HG03060 (cell line): ENCODE measurements around the gene MTA1.

Experiments
- ATAC-seq: cut with Tn5 transposase; IDR thresholded peaks from one replicate; pipeline ENCODE4 v1.9.1; 2021; ENCODE audit warnings: low read depth, moderate number of reproducible peaks; ENCODE audit not compliant: unreplicated experiment

The MTA1 gene

DNA sequence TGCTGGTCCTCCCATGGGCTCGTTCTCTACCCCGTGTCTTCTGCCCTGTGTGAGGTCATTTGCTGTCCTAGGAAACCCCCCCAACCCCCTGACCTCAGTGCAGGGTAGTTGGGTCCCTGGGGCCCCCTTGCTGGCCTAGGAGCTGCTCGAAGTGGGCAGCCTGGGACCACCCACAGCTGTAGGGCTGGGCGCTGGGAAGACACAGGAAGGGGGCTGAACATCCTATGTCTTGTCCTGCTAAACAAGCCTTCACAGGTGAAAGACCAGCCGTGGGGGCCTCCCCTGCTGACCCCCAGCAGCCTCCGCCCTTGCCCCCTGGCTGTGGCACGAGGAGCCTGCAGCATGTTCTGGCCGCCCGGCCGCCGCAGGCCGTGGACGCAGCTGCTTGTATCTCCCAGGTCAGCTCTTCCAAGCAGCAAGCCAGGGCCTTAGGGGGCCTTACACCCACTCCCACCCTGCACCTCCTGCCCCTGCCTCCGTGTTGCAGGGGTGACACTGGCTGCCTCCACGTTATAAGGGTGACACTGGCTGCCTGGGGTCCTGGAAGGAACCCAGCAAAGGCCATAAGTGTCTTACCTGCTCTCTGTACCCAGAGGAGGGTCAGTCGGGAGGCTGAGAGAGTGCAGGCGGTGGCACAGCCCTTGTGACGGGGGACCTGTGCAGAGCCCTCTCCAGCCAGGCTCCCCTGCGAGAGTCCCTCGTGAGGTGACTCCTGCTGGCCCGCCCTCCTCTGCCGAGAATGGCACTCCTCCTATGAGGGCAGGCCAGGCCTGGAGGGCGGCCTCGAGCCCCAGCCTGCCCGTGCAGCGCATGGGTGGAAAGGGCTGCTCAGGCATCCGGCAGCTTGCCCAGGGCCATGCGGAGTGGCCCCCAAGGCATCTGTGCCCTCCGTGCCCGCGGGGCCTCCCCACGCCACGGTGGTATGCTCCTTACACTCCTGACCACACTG, 32.8 kb upstream of the MTA1 start:
- no peak for ATAC-seq

DNA sequence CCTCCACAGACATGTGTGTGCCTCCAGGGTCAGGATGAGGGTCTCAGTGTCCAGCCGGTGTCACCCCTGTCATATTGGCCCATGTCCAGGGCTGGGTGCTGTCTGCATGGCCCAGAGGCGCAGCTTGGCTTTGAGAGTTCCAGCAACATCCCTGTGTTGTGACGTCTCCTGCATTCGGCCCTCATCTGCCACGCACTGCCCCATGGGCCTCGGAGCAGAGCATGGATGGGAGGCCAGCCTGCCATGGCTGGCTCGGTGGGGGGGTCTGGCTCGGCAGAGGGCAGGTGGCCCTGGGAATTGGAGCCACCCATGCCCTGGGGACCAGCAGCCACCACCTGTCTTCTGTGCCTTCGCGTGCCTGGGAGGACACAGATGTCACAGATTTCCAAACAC, 32.1 kb upstream of the MTA1 start:
- ATAC-seq, result no peak

DNA sequence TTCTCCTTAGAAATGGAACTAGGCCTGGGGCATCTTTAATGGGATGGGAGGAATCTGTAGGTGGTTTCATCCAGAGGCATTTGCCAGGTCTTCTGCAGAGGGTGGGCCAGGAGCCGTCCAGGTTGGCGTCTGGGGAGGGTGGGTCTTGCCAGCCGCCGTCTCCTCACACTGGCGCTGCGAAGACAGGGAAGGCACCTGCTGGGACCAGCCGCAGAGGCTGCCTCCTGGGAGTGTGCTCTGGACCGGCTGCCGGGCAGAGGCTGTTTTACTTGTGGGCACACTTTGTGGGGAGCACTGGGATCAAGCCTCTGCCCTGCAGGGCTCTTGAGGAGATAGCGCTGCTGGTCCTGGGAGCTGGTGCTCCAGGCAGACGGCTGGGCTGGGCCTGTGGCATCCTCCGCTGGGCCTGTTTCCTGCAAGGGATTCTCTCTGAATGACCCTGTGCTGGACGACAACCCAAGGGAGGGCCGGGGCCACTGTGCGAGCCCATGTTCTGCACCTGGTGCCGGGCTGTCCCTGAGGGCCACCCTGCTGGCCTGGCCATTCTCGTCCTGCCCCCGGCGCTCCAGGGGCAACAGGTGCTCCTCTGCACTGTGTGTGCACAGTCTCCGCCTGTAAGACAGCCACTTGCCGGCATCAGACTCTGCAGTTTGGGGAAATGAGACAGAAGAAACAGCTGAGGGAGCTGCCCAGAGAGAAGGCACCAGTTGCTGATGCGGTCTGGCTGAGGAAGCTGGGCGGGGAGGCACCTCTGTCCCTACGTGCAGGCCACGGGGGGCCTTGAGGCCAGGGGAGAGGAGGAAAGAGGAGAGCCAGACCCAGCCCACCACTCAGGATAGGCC, 31.3 kb upstream of the MTA1 start:
- ATAC-seq, result no peak

DNA sequence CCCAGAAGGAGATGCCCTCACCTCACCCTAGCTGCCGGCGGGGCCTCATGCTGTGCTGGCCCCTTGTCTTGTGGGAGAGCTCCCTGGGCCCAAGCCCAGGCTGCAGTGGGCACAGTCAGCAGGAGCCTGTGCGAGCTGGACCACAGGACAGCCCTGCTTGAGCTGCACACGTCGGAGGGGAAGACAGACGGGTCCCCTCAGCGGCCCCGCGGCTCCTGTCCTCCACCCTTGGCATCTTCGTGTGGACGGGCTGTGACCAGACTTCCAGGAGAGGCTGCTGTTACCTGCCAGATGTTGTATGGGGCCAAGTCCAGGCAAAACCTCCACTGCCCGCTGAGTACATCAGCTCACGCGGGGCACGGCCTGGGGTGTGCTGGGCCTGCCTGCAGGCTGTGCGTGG, 30.7 kb upstream of the MTA1 start:
- no peak for ATAC-seq

DNA sequence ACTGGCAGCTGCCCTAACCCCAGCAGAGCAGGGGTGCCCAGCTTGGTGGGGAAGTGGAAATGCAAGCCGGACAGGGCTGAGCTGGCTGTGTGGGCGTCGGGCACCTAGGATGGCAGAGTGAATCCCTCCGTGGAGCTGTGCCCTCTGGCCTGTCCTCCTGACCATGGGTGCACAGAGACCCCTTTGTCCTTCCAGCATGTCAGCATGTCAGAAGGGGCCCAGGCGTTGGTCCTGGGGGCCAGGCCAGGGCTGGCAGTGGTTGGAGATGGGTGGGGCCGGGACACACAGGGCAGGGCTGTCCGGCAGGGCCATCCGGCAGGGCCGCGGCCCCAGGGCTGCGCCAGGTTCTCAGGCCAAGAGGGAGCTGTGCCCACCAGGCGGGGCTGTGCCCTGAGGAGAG, 30.1 kb upstream of the MTA1 start:
- ATAC-seq, result no peak

DNA sequence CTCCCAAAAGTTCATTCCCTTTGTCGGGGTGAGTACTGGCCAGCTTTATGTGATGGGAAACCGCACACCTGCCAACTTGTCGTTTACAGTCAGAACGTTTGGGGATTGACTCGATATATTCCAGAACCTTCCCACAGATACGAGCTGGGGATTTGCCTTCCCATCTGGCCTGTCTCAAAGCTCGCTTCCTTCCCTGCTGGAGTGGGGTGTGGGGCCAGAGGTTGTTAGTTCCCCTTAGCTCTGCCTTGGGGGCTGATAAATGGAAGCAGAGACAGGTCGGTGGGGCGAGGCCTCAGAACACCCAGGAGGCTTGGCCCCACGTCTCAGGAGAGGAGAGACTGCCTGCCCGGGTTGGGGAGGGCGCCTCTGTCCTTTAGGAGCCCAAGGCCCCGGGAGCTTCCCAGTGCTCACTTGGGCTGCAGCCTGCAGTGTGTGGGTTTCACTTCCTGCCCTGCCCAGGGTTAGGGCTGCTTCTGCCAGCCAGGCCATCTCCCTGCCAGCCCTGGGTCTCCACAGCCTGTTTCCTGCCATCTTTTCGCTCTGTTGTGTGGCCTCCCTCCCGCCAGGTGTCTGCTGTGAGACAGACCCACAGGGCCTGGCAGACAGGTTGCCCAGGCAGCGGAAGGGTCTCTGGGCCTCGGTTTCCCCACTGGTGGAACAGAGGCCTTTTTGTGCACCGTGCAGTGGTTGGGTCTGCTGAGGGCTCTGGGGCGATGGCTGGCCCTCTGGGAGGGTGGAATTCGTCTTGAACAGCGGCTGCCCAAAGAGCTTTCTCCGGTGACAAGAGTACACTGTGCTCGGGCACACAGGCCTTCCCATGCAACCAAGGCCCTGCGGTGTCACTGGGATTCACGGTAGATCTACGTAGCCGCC, 29.4 kb upstream of the MTA1 start:
- no peak for ATAC-seq

DNA sequence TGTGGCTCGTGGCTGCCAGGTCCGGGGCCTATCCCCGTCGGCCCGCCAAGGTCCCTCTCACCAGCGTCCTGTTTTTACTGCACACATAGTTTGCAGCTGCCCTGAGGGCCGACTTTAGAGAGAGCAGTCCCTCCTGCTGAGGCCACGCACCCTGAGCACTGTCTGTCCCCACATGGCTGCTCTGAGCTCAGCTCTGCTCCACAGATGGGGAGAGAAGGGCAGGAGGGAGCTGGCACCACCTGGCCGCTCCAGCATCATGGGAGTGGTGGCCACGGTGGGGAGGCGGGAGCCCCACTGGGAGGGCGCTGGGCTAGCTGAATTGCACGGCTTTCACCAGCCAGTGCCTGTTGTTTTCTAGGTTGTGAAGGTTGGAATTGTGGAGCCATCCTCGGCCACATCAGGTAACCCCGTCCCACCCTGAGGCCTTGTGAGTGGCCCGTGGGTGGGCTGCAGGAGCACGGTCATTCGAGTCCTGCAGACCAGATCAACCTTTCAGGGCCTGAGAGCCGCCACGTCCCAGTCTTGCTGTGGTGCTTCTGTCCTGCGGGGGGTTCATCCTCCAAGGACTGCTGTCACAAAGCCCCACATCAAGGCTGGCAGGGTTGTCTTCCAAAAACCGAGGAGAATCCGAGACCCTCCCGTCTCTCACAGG, 28.7 kb upstream of the MTA1 start:
- no peak for ATAC-seq

DNA sequence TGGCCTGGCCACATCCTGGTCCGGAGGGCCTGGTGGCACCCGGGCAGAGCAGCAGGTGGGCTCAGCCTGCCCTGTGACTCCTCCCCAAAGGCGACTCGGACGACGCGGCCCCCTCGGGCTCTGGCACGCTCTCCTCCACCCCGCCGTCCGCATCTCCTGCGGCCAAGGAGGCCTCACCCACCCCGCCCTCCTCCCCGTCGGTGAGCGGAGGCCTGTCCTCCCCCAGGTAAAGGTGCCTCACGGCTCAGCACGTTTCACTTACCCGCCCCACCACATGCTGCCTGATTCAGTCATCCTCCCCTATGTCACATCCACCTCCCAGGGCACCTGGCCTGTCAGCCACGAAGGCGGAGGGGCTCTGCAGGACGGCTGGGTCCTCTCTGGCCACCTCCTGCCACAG, 28.1 kb upstream of the MTA1 start:
- ATAC-seq, result no peak

DNA sequence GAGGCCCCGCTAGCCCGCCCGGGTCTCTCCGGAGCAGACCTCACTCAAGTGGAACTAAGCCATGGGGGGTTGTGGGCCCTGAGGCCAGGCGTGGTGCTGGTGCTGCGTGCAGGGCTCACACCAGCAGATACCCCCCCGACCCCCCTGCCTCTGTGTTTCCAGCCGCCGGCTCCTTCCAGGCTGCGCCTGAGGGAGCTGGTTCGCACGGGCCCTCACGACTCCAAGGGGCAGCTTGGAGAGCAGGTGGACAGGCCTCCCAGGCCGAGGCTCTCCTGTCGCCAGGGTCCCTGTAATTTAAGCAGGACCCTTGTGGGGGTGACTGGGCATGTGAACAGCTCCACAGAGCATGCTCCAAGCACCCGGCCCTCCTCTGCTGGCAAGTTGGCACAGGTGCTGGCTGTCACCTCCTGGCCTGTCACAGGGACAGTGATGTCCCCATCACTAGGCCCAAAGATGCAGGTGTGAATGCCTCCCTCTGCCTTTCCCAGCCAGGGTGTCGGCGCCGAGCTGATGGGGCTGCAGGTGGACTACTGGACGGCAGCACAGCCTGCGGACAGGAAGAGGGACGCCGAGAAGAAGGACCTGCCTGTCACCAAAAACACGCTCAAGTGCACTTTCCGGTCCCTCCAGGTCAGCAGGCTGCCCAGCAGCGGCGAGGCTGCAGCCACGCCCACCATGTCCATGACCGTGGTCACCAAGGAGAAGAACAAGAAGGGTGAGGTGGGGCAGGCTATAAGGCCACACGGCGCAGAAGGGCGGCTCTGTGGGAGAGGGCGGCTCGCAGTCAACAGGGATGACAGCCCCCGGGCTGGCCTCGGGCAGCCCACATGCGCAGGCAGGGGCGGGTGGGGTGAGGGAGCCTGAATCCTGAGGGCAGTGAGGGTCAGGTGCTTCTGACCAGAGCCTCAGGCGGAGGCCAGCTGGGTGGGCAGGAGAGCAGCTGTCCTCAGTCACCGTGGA, 27.2 kb upstream of the MTA1 start:
- ATAC-seq, result no peak

DNA sequence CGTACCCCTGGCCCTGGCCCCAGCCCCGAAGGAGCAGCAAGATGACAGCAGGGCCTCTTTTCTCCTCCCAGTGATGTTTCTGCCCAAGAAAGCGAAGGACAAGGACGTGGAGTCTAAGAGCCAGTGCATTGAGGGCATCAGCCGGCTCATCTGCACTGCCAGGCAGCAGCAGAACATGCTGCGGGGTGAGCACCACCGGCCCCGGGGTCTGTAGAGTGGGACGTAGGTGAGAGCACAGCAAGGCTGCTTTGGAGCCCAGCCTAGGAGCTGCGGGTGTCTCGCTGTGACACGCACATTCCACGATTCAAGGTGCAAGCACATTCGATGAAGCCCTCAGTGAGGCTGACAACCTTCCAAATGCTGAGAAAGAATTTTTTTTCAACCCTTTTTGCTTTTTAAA, 26.5 kb upstream of the MTA1 start:
- ATAC-seq, result no peak

DNA sequence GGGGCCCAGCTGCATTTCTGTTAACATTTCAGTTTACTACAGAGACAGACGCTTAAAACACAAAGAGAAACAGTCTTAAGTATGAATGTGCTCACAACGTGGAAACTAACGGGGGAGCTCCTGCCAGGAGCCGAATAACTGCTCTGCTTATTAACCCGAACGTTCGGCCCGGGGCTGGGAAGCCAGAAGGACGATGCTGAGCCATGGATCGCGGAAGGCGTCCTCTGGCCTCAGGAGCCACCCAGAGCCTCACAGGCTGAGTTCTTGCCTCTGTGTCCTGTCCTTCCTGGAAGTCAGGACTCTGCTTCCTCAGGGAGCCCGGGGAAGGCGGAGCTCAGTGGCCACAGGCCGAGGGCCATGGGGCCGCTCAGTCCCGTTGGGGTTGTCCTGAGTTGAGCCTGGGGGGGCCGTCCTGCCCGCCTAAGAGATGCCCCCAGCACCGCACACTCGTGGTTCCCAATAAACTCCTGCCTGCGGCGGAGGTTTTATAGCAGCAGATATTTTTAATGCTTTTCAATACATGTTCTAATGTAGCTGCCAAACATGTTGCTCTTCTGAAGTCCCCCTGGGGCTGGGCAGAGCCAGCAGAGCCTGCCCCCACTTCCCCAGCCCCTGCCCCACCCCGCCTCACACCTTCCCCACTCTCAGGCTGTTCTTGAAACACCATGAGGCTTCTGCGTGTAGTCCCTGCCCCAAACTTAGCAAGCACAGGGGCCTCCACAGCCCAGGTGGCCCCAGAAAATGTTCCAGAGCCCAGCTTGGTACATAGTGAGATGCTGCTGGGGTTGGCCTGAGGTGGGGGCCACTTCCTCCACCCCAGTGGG, 24.7 kb upstream of the MTA1 start:
- no peak for ATAC-seq

DNA sequence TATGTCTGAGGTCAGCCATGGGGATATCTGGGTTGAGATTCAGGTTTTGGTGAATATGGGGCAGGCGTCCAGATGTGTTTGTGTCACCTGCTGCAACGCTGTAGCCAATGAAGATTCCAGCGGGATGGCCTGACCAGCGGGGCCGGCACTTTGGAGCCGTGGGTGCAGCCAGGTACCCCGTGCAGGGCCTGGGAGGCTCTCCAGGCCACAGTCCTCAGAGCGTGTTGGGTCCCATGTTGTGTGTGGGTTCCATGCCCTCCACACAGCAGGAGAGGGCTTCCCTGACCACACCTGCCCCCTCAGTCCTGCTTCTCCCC, 24.1 kb upstream of the MTA1 start:
- no peak for ATAC-seq

DNA sequence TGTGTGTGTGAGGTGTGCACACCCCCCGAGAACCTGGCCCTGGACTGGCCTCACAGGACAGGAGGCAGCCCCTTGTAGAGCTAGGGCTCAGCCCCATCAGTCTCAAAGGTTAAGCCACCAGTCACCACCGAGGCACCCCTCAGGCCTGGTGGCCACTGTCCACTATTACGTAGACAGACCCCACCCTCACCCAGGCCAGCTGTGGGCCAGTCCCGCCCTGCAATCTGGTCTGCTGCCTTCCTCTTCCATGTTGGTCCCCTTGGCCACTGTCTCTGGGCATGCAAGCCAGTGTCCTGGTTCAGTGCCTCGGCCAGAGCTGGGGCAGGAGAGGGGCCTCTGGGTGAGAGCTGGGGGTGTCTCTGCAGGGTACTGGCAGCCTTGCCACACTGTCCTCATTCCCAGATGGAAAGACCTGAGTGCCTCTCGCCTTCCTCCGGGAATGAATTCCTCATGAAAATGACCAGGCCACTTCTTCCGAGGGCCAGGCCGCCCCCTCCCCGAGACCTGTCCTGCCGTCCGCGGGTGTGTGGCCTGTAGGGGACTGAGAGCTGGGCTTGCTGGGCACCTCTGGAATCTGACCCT, 22.2 kb upstream of the MTA1 start:
- ATAC-seq, result no peak

DNA sequence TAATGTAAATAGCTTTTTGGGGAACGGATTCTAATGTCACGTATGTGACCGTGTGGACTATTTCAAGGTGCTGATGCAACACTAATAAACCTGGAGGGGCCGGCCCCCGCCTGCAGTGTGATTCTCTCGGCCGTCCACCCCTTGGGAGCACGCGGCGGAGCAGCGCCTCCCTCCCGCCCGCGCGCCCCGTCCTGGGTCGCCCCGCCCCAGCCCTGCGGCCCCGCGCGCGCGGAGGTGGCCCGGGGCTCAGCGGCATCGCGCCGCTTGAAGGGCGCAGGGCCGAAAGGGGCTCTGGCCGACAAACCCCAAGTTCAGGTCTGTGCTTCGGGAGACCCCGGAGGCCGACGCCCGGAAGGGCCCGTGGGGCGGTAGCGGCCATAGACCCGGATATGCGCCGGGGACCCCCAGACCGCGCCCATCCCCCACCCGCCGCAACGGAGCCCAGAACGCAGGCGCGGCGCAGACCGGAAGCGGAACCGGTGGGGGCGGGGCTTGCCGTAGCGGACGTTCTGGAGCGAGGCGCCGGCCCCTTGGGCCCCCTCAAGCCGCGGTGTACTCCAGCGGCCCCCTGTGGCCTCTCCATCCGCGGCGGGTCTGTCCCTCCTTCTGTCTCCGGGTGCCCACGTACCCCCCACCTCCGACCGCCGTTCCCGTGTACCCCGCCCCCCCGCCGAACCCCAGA, 21.4 kb upstream of the MTA1 start, which contains the start of gene TEX22:
Gene TEX22 (plus strand): TSS at position 495 of the 682 bp plus-strand sequence. CDS start 803 bp downstream, outside the sequence.
- no peak for ATAC-seq

DNA sequence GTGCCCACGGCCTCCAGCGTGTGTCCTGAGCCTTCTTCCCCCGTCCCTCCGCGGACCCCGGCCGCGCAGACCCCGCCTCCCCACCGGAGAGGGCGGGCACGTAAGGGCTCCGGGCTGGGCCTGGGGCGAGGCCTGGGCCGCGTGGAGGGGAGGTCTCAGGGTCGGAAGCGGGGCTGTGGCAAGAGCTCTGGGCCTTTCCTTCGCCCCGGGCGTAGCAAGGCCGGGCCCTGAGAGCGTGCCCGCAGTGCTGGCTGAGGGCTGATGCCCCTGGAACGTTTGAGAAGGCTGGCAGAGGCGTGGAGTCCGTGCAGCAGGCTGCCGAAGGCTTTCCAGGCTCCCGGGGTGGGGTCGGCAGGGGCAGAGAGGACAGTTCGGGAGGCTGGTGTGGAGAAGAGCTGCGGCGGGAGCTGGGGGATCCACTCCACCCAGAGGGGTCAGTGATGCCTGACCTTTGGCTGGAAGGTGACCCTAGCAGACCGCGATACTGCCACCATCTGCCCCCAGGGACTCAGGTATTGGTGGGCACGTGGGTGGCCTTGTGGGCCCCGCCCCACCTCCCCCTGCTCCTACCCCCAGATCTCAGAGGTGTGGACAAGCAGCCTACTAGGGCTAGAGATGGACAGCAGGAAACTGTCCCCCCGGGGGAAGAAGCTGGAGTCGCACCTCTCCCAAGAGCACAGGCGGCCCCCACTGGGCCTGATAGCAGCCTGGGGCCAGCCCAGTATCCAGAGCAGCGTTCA, 20.7 kb upstream of the MTA1 start:
- no peak for ATAC-seq

DNA sequence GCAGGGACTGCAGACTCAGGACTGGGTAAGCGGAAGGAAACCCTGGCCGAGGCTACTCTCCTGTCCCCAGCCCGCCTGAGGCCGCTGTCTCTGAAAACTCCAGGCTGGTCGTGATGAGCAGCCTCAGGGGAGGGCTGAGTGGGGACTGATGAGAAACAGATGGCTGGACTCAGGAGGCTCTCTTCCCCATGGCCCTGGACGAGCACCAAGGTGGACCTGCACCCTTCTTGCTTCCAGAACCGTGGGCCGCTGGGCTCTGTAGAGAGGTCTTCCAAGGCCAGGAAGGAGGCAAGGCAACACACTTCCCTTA, 20.2 kb upstream of the MTA1 start:
- no peak for ATAC-seq

DNA sequence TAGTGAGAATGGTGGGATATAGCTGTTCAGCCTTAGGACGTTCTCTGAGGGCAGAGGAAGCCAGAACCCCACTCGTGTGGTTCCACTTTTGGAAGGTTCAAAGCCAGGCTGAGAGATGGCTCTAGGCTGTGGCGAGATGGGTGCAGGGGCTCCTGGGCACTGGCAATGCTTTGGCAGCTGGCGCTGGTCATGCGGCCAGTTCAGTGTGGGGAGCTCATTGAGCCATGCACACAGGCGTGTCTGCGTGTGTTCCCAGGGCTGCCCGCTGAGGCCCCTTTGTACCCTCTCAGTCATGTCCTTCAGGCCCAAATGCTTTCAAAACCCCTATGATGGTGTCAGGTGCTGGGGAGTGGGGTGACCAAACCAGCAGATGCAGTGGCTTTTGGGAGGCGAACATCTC, 19.6 kb upstream of the MTA1 start:
- ATAC-seq, result no peak
